Mesenchymal stem cell (in vitro differentiated cells and primary cell): ENCODE data around the gene PPP2CA.

Experiments used
- DNase-seq: peaks from one replicate; pipeline ENCODE4 v3.0.0-alpha.2; 2013
- H2AFZ ChIP-seq: one replicate; pipeline ENCODE4 v1.6.1; 2013; ENCODE audit warnings: low read depth, mild to moderate bottlenecking, control low read depth, inconsistent platforms, low read length, moderate library complexity
- H2AK5ac ChIP-seq: 2 replicates; pipeline ENCODE4 v1.6.1; 2013; ENCODE audit warnings: low read length, moderate library complexity, mild to moderate bottlenecking, inconsistent platforms; ENCODE audit not compliant: severe bottlenecking
- H2BK120ac ChIP-seq: one replicate; pipeline ENCODE4 v1.6.1; 2013; ENCODE audit warnings: low read depth, mild to moderate bottlenecking, inconsistent platforms, low read length, moderate library complexity
- H2BK12ac ChIP-seq, 2 experiments: one replicate each; pipeline ENCODE4 v1.6.1; 2013; ENCODE audit warnings: inconsistent platforms in 2 of 2, low read length in 2 of 2, mild to moderate bottlenecking in 2 of 2, moderate library complexity in 2 of 2, control low read depth in 1 of 2
- H2BK15ac ChIP-seq: one replicate; pipeline ENCODE4 v1.6.1; 2013; ENCODE audit warnings: mild to moderate bottlenecking, low read depth, inconsistent platforms; ENCODE audit not compliant: poor library complexity, severe bottlenecking
- H2BK5ac ChIP-seq: 2 replicates; pipeline ENCODE4 v1.6.1; 2013; ENCODE audit warnings: low read depth, mild to moderate bottlenecking, low read length, control low read depth, inconsistent platforms; ENCODE audit not compliant: poor library complexity, severe bottlenecking
- H3K14ac ChIP-seq, 2 experiments: one replicate each; pipeline ENCODE4 v1.6.1; 2013; ENCODE audit warnings: inconsistent platforms in 2 of 2, low read length in 2 of 2, control low read depth in 1 of 2, mild to moderate bottlenecking in 1 of 2, moderate library complexity in 1 of 2
- H3K18ac ChIP-seq, 2 experiments: one replicate each; pipeline ENCODE4 v1.6.1; 2013; ENCODE audit warnings: inconsistent platforms in 2 of 2, low read length in 2 of 2, control low read depth in 1 of 2, low read depth in 1 of 2, mild to moderate bottlenecking in 1 of 2
- H3K23ac ChIP-seq, 2 experiments: one replicate each; pipeline ENCODE4 v1.6.1; 2013; ENCODE audit warnings: inconsistent platforms in 2 of 2, low read length in 2 of 2, mild to moderate bottlenecking in 2 of 2, moderate library complexity in 2 of 2, control low read depth in 1 of 2
- H3K27ac ChIP-seq: 2 replicates; pipeline ENCODE4 v1.5.1; 2013; ENCODE audit warnings: mild to moderate bottlenecking, moderate library complexity, low read length, control low read depth, inconsistent platforms; ENCODE audit not compliant: poor library complexity, severe bottlenecking
- H3K27me3 ChIP-seq, 2 experiments: 2 replicates each; pipeline versions ENCODE4 v1.6.1 to v1.7.0; 2013; ENCODE audit warnings: low read length in 2 of 2, mild to moderate bottlenecking in 2 of 2, moderate library complexity in 2 of 2, control low read depth in 1 of 2, inconsistent platforms in 1 of 2; ENCODE audit not compliant: control insufficient read depth in 1 of 2, insufficient read depth in 1 of 2
- H3K36me3 ChIP-seq, 2 experiments: 2 replicates each; pipeline versions ENCODE4 v1.6.1 to v1.7.0; 2013; ENCODE audit warnings: low read length in 2 of 2, control low read depth in 1 of 2, inconsistent platforms in 1 of 2, low read depth in 1 of 2, mild to moderate bottlenecking in 1 of 2; ENCODE audit not compliant: insufficient read depth in 2 of 2, control insufficient read depth in 1 of 2
- H3K4ac ChIP-seq, 2 experiments: one replicate each; pipeline ENCODE4 v1.6.1; 2013; ENCODE audit warnings: inconsistent platforms in 2 of 2, low read length in 2 of 2, mild to moderate bottlenecking in 2 of 2, moderate library complexity in 2 of 2, control low read depth in 1 of 2, low read depth in 1 of 2
- H3K4me1 ChIP-seq: 2 replicates; pipeline ENCODE4 v1.6.1; 2013; ENCODE audit warnings: low read depth, low read length, control low read depth; ENCODE audit not compliant: control insufficient read depth, insufficient read depth
- H3K4me2 ChIP-seq: 2 replicates; pipeline ENCODE4 v1.6.1; 2013; ENCODE audit warnings: low read length, mild to moderate bottlenecking, inconsistent platforms; ENCODE audit not compliant: poor library complexity, severe bottlenecking
- H3K4me3 ChIP-seq, 2 experiments: 2 replicates each; pipeline versions ENCODE4 v1.5.1 to v1.7.0; 2013; ENCODE audit warnings: low read length in 2 of 2, mild to moderate bottlenecking in 2 of 2, control low read depth in 1 of 2, low read depth in 1 of 2; ENCODE audit not compliant: insufficient read depth in 1 of 2
- H3K79me1 ChIP-seq: replicated peaks from 2 replicates; pipeline ENCODE4 v1.6.1; 2013; ENCODE audit warnings: mild to moderate bottlenecking, control low read depth, low read length, inconsistent platforms; ENCODE audit not compliant: poor library complexity, severe bottlenecking
- H3K9ac ChIP-seq: 2 replicates; pipeline ENCODE4 v1.7.0; 2013; ENCODE audit warnings: mild to moderate bottlenecking, low read length, moderate library complexity
- H3K9me3 ChIP-seq: 2 replicates; pipeline ENCODE4 v1.7.0; 2013; ENCODE audit warnings: mild to moderate bottlenecking, low read length; ENCODE audit not compliant: control insufficient read depth
- H4K8ac ChIP-seq: one replicate; pipeline ENCODE4 v1.6.1; 2013; ENCODE audit warnings: inconsistent platforms, mild to moderate bottlenecking, low read length, moderate library complexity
- H4K91ac ChIP-seq: one replicate; pipeline ENCODE4 v1.6.1; 2013; ENCODE audit warnings: mild to moderate bottlenecking, low read length, inconsistent platforms
- WGBS: methylation state at CpG from one replicate; pipeline ENCODE4 v1.1.7; 2013; ENCODE audit warnings: mixed read lengths; 5-methylcytosine and 5-hydroxymethylcytosine counted together

PPP2CA gene

DNA sequence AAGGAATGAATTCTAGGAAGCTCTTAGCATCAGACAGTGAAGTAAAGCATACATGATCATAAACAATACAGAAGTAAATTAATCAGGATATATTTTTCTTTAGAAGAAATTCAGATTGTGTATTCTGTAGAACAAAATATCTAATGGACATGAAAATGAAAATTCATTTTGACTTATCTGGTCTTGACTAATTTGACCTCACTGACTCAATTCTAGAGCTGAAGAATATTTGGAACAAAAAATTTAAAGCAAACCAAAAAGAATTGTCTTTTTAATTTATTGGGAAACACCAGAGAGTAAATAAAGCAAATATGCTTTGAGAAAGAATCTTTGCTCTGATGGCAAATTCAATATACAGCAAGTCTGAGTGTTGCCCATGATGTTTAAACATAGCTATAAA lies 2.8 kb upstream of the PPP2CA start:
- Histone ChIP-seq H3K4me2 (no peak overlapping the region), H3K36me3 (no peaks in the 10 kb centered on the region), H2BK5ac (no peak overlapping the region), H2BK120ac (no peak overlapping the region), H4K91ac (no peak overlapping the region), H3K9me3 (no peaks in the 10 kb centered on the region), H3K27ac (no peak overlapping the region), H3K18ac (no peak overlapping the region), H2AFZ (no peak overlapping the region), H2AK5ac (no peak overlapping the region), H3K4ac (no peak overlapping the region), H3K23ac (no peak overlapping the region), H3K79me1 (peaks cover 11% of the 10 kb centered on the region), H2BK12ac (no peak overlapping the region), H3K9ac (no peak overlapping the region), H3K4me1 (peaks cover 7% of the 10 kb centered on the region), H2BK15ac (no peak overlapping the region), H3K27me3 (no peaks in the 10 kb centered on the region), H3K14ac (no peak overlapping the region), H3K4me3 (no peak overlapping the region), H4K8ac (no peak overlapping the region)
- no peak for DNase-seq

DNA sequence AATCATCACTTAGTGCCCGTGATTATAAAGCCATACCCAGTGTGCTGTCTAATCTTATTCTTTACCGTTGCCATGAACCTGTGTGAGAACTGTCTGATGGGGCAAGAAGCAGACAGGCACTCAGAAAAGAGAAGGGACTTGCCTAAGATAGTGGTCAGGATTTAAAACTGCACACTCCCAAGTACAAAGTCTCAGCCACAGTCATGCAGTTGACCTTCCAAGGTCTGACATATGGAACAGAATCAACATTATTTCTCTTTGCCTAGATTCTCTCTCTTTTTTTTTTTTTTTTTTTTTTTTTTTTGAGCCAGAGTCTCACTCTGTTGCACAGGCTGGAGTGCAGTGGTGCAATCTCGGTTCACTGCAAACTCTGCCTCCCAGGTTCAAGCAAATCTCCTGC lies 1.9 kb upstream of the PPP2CA start:
- H3K27me3 ChIP-seq = no peaks in the 10 kb centered on the region
- H2BK120ac ChIP-seq = no peak overlapping the region
- H3K27ac ChIP-seq = no peak overlapping the region
- H3K4ac ChIP-seq = no peak overlapping the region
- H3K36me3 ChIP-seq = no peaks in the 10 kb centered on the region
- H3K4me1 ChIP-seq = peaks cover 7% of the 10 kb centered on the region
- no peaks in the 10 kb centered on the region for H3K9me3 ChIP-seq
- 100% methylated on average over 3 of the region's 3 CpGs for WGBS
- H3K4me2 ChIP-seq = no peak overlapping the region
- H4K91ac ChIP-seq = no peak overlapping the region
- peaks cover 11% of the 10 kb centered on the region for H3K79me1 ChIP-seq
- no peak overlapping the region for H3K23ac ChIP-seq
- H4K8ac ChIP-seq = no peak overlapping the region
- H2BK12ac ChIP-seq = no peak overlapping the region
- H3K9ac ChIP-seq = no peak overlapping the region
- H3K4me3 ChIP-seq = no peak overlapping the region
- no peak for DNase-seq
- no peak overlapping the region for H2BK15ac ChIP-seq
- H3K18ac ChIP-seq = no peak overlapping the region
- H3K14ac ChIP-seq = no peak overlapping the region
- H2BK5ac ChIP-seq = no peak overlapping the region
- H2AK5ac ChIP-seq = no peak overlapping the region
- H2AFZ ChIP-seq = no peak overlapping the region

DNA sequence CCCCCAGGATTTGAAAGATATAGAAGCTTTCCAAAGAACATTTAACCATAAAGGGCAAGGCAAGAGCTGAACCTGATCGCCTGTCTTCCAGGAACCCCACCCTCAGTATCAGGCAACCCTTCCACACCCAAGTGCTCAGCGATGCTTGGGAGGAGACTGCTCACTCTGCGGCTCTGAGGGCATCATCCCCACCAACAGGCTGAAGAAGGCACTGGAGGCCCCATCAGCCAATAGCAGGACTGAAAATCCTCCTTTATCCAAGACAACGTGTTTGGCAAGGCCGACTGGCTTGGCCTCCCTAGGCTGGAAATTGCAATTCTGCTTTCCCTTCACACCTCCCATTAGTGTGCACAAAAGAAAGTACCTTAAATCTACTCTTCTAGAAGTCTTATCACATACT lies 1.4 kb upstream of the PPP2CA start:
- H3K4me2 ChIP-seq = no peak overlapping the region
- H2BK15ac ChIP-seq = no peak overlapping the region
- peaks cover 11% of the 10 kb centered on the region for H3K79me1 ChIP-seq
- no peak overlapping the region for H3K18ac ChIP-seq
- H2AFZ ChIP-seq = no peak overlapping the region
- no peak overlapping the region for H2BK12ac ChIP-seq
- no peak overlapping the region for H3K27ac ChIP-seq
- H4K8ac ChIP-seq = no peak overlapping the region
- H3K14ac ChIP-seq = no peak overlapping the region
- H3K4me3 ChIP-seq = peak overlapping the region in 1 of 2 experiments; percentile 95
- DNase-seq = peak; percentile 34
- no peaks in the 10 kb centered on the region for H3K27me3 ChIP-seq
- H3K23ac ChIP-seq = peak overlapping the region in 1 of 2 experiments; percentile 90
- peak overlapping the region; percentile 23 for H2AK5ac ChIP-seq
- H3K4ac ChIP-seq = no peak overlapping the region
- H4K91ac ChIP-seq = no peak overlapping the region
- no peak overlapping the region for H2BK120ac ChIP-seq
- peaks cover 7% of the 10 kb centered on the region for H3K4me1 ChIP-seq
- WGBS = 43% methylated on average over 5 of the region's 5 CpGs
- H3K9ac ChIP-seq = peak overlapping the region; percentile 99
- H2BK5ac ChIP-seq = no peak overlapping the region
- no peaks in the 10 kb centered on the region for H3K36me3 ChIP-seq
- no peaks in the 10 kb centered on the region for H3K9me3 ChIP-seq

DNA sequence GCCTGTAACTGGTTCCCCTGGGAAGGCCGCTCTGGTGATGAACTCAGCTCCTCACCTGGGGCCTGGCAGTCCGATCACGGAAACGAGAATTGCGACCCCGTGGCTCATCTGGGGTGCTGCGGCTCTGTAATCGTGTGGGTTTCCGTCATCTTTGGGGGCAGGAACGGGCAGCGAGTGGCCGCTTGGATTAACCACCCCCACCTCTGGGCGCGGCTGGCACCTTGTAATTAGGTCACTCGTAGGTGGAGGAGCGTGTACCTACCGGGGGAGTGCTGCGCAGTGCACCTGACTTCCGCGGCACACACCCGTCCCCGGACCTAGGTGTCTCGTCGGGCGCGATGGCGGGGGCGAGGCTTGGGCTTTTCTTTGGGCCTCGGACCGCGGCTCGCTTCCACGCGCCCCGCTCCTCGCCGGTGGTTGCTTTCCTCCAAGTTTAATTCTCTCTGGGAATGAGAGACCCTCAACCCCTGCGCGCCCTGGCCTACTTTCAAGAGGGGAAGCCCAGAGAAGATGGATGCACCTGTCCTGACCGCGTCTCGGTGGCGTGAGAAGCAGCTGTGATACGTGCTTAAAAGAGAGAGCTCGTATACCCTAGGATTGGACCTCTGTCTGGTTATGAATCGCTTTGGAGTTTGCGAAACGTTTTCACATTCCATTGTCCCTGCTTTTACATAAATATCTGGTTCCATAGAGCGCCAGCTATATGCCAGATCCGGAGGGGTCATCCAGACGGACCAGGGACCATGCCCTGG lies 744 bp upstream of the PPP2CA start:
- peak overlapping the region; percentile 95 to 100 for H3K4me3 ChIP-seq
- H3K79me1 ChIP-seq = peaks cover 11% of the 10 kb centered on the region
- peak overlapping the region; percentile 25 to 95 for H3K4ac ChIP-seq
- peak overlapping the region; percentile 89 to 96 for H3K18ac ChIP-seq
- peak overlapping the region; percentile 94 for H2BK15ac ChIP-seq
- no peaks in the 10 kb centered on the region for H3K9me3 ChIP-seq
- peak overlapping the region in 1 of 2 experiments; percentile 92 for H3K23ac ChIP-seq
- peaks cover 8% of the 10 kb centered on the region for H3K4me1 ChIP-seq
- peak overlapping the region; percentile 99 for H4K8ac ChIP-seq
- H2BK12ac ChIP-seq = peak overlapping the region in 1 of 2 experiments; percentile 70
- peak overlapping the region in 1 of 2 experiments; percentile 96 for H3K14ac ChIP-seq
- peak overlapping the region; percentile 71 for H3K4me2 ChIP-seq
- peak overlapping the region; percentile 93 for H3K27ac ChIP-seq
- peak overlapping the region; percentile 37 for H2AK5ac ChIP-seq
- DNase-seq = peak; percentile 59
- H3K27me3 ChIP-seq = no peaks in the 10 kb centered on the region
- peak overlapping the region; percentile 99 for H3K9ac ChIP-seq
- peak overlapping the region; percentile 87 for H2AFZ ChIP-seq
- H2BK5ac ChIP-seq = peak overlapping the region; percentile 75
- 4% methylated on average over 50 of the region's 51 CpGs for WGBS
- peak overlapping the region; percentile 34 for H2BK120ac ChIP-seq
- no peaks in the 10 kb centered on the region for H3K36me3 ChIP-seq
- peak overlapping the region; percentile 94 for H4K91ac ChIP-seq
